NCI-H2196 (cell line): ENCODE data around the gene FGF8.
A peak's percentile ranks its signal among the peaks of the same experiment; 100 is the strongest.
"Not testable (repeated sequence)": the region's sequence is repeated elsewhere in the genome, so short reads cannot be mapped to it uniquely, and the experiment has no call there.

Source experiments
- DNase-seq: peaks from one replicate; lab custom pipeline; 2025; ENCODE audit not compliant: unreplicated experiment; lab: John Stamatoyannopoulos, UW

FGF8 gene

GRCh38 chr10:101775273-101776160 is at the start of gene FGF8:
TSS of gene FGF8 (minus strand) at chr10:101776114. CDS start at chr10:101775900, 214 bp downstream.
- DNase-seq = no peak

GRCh38 chr10:101824736-101825135 is 48.8 kb upstream of the FGF8 start:
- no peak for DNase-seq

- no peak for DNase-seq
Observed at GRCh38 chr10:101818872-101819633, 43.1 kb upstream of the FGF8 start.

GRCh38 chr10:101818119-101818871 is 42.4 kb upstream of the FGF8 start, which contains the start of gene OGA:
TSS of gene OGA (minus strand) at chr10:101818444. CDS start at chr10:101818022, 422 bp downstream.
- DNase-seq = peak; percentile 91

- DNase-seq = no peak
Observed at GRCh38 chr10:101817337-101818118, 41.6 kb upstream of the FGF8 start.

- no peak for DNase-seq
Observed at GRCh38 chr10:101816913-101817336, 41.0 kb upstream of the FGF8 start.

GRCh38 chr10:101816376-101816775 is 40.5 kb upstream of the FGF8 start:
- DNase-seq = no peak

- DNase-seq = no peak
Observed at GRCh38 chr10:101814466-101815071, 38.7 kb upstream of the FGF8 start.

GRCh38 chr10:101812606-101813005 is 36.7 kb upstream of the FGF8 start:
- no peak for DNase-seq

- DNase-seq = no peak
Observed at GRCh38 chr10:101807158-101807557, 31.2 kb upstream of the FGF8 start.

GRCh38 chr10:101803511-101803910 is 27.6 kb upstream of the FGF8 start:
- no peak for DNase-seq

GRCh38 chr10:101797403-101798059 is 21.6 kb upstream of the FGF8 start:
- no peak for DNase-seq

- DNase-seq = no peak
Observed at GRCh38 chr10:101793526-101793925, 17.6 kb upstream of the FGF8 start.

GRCh38 chr10:101789686-101790085 is 13.8 kb upstream of the FGF8 start:
- no peak for DNase-seq

- not testable (repeated sequence) for DNase-seq
Observed at GRCh38 chr10:101789231-101789630, 13.3 kb upstream of the FGF8 start.

- DNase-seq = no peak
Observed at GRCh38 chr10:101785801-101786200, 9.9 kb upstream of the FGF8 start.

- no peak for DNase-seq
Observed at GRCh38 chr10:101784558-101784957, 8.6 kb upstream of the FGF8 start.

GRCh38 chr10:101783736-101784118 is 7.8 kb upstream of the FGF8 start:
- DNase-seq = no peak
